Mesendoderm (in vitro differentiated cells): ENCODE results near the gene GOLGA8A.

ENCODE experiments used
- DNase-seq: peaks from one replicate; pipeline ENCODE4 v3.0.0; 2013
- H2AK5ac ChIP-seq: 2 replicates; pipeline ENCODE4 v1.6.1; 2013; ENCODE audit warnings: low read length, inconsistent platforms
- H2BK120ac ChIP-seq: 2 replicates; pipeline ENCODE4 v1.6.1; 2013; ENCODE audit warnings: low read depth, mild to moderate bottlenecking, low read length, moderate library complexity, mixed read lengths
- H2BK15ac ChIP-seq: replicated peaks from 2 replicates; pipeline ENCODE4 v1.6.1; 2013; ENCODE audit warnings: low read depth, mild to moderate bottlenecking, moderate library complexity
- H2BK5ac ChIP-seq: 2 replicates; pipeline ENCODE4 v1.6.1; 2013; ENCODE audit warnings: low read length, inconsistent platforms
- H3K18ac ChIP-seq: 2 replicates; pipeline ENCODE4 v1.6.1; 2013; ENCODE audit warnings: mild to moderate bottlenecking, low read length, mixed read lengths
- H3K23ac ChIP-seq: one replicate; pipeline ENCODE4 v1.6.1; 2013; ENCODE audit warnings: low read length
- H3K27ac ChIP-seq: 2 replicates; pipeline ENCODE4 v1.5.1; 2013; ENCODE audit warnings: low read depth, mild to moderate bottlenecking, inconsistent platforms, low read length, moderate library complexity
- H3K27me3 ChIP-seq: 2 replicates; pipeline ENCODE4 v1.6.1; 2013; ENCODE audit warnings: low read length, control low read depth, mild to moderate bottlenecking, inconsistent platforms; ENCODE audit not compliant: insufficient read depth, poor library complexity
- H3K36me3 ChIP-seq: 2 replicates; pipeline ENCODE4 v1.6.1; 2013; ENCODE audit warnings: low read length, inconsistent platforms; ENCODE audit not compliant: control insufficient read depth, insufficient read depth
- H3K4ac ChIP-seq: one replicate; pipeline ENCODE4 v1.6.1; 2013; ENCODE audit warnings: low read depth, mild to moderate bottlenecking, low read length, moderate library complexity
- H3K4me1 ChIP-seq: 2 replicates; pipeline ENCODE4 v1.6.1; 2013; ENCODE audit warnings: low read depth, low read length, inconsistent platforms; ENCODE audit not compliant: control insufficient read depth
- H3K4me2 ChIP-seq: 2 replicates; pipeline ENCODE4 v1.6.1; 2013; ENCODE audit warnings: low read length
- H3K4me3 ChIP-seq: 2 replicates; pipeline ENCODE4 v1.5.1; 2013; ENCODE audit warnings: mild to moderate bottlenecking, low read length
- H3K56ac ChIP-seq: one replicate; pipeline ENCODE4 v1.6.1; 2013; ENCODE audit warnings: low read length
- H3K79me1 ChIP-seq: 2 replicates; pipeline ENCODE4 v1.6.1; 2013; ENCODE audit warnings: low read length, inconsistent platforms
- H3K79me2 ChIP-seq: 2 replicates; pipeline ENCODE4 v1.6.1; 2013; ENCODE audit warnings: mild to moderate bottlenecking, low read length; ENCODE audit not compliant: control insufficient read depth, insufficient read depth
- H3K9ac ChIP-seq: 2 replicates; pipeline ENCODE4 v1.6.1; 2013; ENCODE audit warnings: low read length, inconsistent platforms
- H4K5ac ChIP-seq: one replicate; pipeline ENCODE4 v1.6.1; 2013; ENCODE audit warnings: low read length
- H4K8ac ChIP-seq: one replicate; pipeline ENCODE4 v1.6.1; 2013; ENCODE audit warnings: low read depth, mild to moderate bottlenecking, control low read depth, low read length, moderate library complexity
- WGBS: extraction: QIAGEN DNeasy Blood & Tissue Kit; methylation state at CpG from one replicate; pipeline ENCODE4 v1.1.7; 2013; ENCODE audit warnings: low lambda C conversion rate, missing lambda C conversion rate; ENCODE audit not compliant: insufficient coverage; ENCODE audit errors: extremely low coverage; 5-methylcytosine and 5-hydroxymethylcytosine counted together

Gene GOLGA8A

DNA sequence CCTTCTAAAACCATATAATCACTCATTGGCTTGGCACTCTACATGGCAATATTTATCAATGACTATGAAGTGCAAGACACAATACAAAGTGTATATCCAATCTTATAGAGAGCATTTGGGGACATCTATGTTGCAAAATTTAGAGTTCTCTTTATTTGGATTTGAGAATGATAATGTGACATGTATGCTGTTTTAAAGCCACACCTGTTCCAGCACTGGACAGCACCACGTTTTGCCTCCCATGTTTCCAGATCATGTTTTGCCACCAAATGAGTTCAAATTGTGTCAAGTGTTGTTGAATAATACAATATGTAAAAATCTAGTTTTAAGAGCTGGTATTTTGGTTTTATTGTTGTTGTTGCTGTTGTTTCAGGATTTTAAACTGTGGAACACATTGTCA, 33.3 kb upstream of the GOLGA8A start:
- Histone ChIP-seq H2BK120ac (no peak overlapping the region), H3K4me1 (no peaks in the 10 kb centered on the region), H3K4me2 (no peak overlapping the region), H2AK5ac (no peak overlapping the region), H4K5ac (no peak overlapping the region), H2BK15ac (no peak overlapping the region), H3K27me3 (no peaks in the 10 kb centered on the region), H3K36me3 (no peaks in the 10 kb centered on the region), H3K79me1 (no peaks in the 10 kb centered on the region), H3K27ac (no peak overlapping the region), H4K8ac (no peak overlapping the region), H3K4me3 (no peak overlapping the region), H3K4ac (no peak overlapping the region), H3K18ac (no peak overlapping the region), H3K79me2 (no peaks in the 10 kb centered on the region), H2BK5ac (no peak overlapping the region), H3K23ac (no peak overlapping the region), H3K9ac (no peak overlapping the region), H3K56ac (no peak overlapping the region)
- no CpG with 5 or more reads among the region's 1 CpG for WGBS
- no peak for DNase-seq

DNA sequence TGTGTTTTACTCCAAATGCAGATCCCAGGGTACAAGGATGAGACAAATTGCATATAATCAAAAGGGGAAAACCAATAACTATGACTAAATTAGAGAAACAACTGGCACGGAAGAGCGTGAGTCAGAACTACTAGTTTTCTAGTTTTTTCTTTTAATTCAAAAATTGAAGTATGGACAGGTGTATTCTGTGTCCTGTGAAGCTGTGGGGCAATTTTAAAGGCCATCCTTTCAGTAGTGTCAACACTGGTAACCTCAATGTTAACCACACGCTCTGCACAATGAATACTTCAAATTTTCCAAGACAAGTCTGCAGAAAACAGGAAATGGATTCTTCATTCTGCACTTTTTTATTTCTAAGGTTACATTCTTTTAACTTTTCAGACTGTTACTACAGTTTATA, 32.5 kb upstream of the GOLGA8A start:
- Histone ChIP-seq H3K27me3 (no peaks in the 10 kb centered on the region), H3K27ac (no peak overlapping the region), H3K4me1 (no peaks in the 10 kb centered on the region), H4K8ac (no peak overlapping the region), H3K4ac (no peak overlapping the region), H3K23ac (no peak overlapping the region), H2BK120ac (no peak overlapping the region), H3K18ac (no peak overlapping the region), H3K4me2 (no peak overlapping the region), H3K9ac (no peak overlapping the region), H2AK5ac (no peak overlapping the region), H4K5ac (no peak overlapping the region), H3K79me2 (no peaks in the 10 kb centered on the region), H2BK5ac (no peak overlapping the region), H3K79me1 (no peaks in the 10 kb centered on the region), H3K4me3 (no peak overlapping the region), H3K36me3 (no peaks in the 10 kb centered on the region), H2BK15ac (no peak overlapping the region), H3K56ac (no peak overlapping the region)
- no peak for DNase-seq
- WGBS: no CpG with 5 or more reads among the region's 3 CpGs

DNA sequence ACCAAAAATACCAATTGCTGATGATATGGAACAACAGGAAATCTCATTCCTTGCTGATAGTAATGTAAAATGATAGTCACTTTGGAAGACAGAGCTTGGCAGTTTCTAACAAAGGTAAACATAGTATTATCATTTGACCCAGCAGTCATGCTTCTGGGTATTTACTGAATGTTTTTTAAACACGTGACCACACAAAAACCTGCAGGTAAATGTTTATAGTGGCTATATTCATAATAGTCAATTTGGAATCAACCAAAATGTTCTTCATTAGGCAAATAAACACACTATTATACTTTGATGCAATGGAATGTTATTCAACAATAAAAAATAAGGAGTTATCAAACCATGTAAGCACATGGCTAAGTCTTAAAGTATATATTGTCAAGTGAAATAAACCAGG, 24.1 kb upstream of the GOLGA8A start:
- Histone ChIP-seq H3K27me3 (no peaks in the 10 kb centered on the region), H3K4ac (no peak overlapping the region), H3K23ac (no peak overlapping the region), H3K79me2 (no peaks in the 10 kb centered on the region), H3K9ac (no peak overlapping the region), H3K27ac (no peak overlapping the region), H3K4me2 (no peak overlapping the region), H4K8ac (no peak overlapping the region), H3K18ac (no peak overlapping the region), H3K4me1 (no peaks in the 10 kb centered on the region), H2BK120ac (no peak overlapping the region), H3K36me3 (no peaks in the 10 kb centered on the region), H3K4me3 (no peak overlapping the region), H4K5ac (no peak overlapping the region), H2AK5ac (no peak overlapping the region), H2BK5ac (no peak overlapping the region), H2BK15ac (no peak overlapping the region), H3K56ac (no peak overlapping the region), H3K79me1 (no peaks in the 10 kb centered on the region)
- WGBS: no CpG with 5 or more reads among the region's 1 CpG
- DNase-seq: no peak

DNA sequence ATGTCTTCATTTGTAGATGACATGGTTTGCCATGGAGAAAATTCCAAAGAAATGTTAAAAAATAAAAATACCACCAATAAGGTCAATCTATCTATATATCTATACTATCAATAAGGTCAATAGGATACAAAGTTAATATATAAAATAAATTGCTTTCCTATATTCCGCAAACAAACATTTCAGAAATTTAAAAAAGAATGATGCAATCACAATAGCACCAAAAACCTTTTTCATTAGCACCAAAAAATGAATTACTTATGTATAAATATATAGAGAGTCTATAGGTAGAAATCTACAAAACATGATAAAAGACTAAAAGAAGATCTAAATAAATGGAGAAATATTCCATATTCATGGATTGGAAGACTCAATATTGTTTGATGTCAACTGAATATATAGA, 22.8 kb upstream of the GOLGA8A start:
- no peak overlapping the region for H2BK5ac ChIP-seq
- no peak overlapping the region for H3K18ac ChIP-seq
- H3K27ac ChIP-seq: no peak overlapping the region
- no peaks in the 10 kb centered on the region for H3K79me1 ChIP-seq
- no peak overlapping the region for H2BK120ac ChIP-seq
- H3K27me3 ChIP-seq: no peaks in the 10 kb centered on the region
- WGBS: no CpG with 5 or more reads among the region's 1 CpG
- no peak for DNase-seq
- H3K56ac ChIP-seq: no peak overlapping the region
- H3K4me3 ChIP-seq: no peak overlapping the region
- H4K5ac ChIP-seq: no peak overlapping the region
- no peak overlapping the region for H2BK15ac ChIP-seq
- H3K4me2 ChIP-seq: no peak overlapping the region
- no peak overlapping the region for H3K23ac ChIP-seq
- H3K79me2 ChIP-seq: no peaks in the 10 kb centered on the region
- no peak overlapping the region for H3K9ac ChIP-seq
- H3K4me1 ChIP-seq: no peaks in the 10 kb centered on the region
- H4K8ac ChIP-seq: no peak overlapping the region
- H2AK5ac ChIP-seq: no peak overlapping the region
- H3K36me3 ChIP-seq: no peaks in the 10 kb centered on the region
- H3K4ac ChIP-seq: no peak overlapping the region

DNA sequence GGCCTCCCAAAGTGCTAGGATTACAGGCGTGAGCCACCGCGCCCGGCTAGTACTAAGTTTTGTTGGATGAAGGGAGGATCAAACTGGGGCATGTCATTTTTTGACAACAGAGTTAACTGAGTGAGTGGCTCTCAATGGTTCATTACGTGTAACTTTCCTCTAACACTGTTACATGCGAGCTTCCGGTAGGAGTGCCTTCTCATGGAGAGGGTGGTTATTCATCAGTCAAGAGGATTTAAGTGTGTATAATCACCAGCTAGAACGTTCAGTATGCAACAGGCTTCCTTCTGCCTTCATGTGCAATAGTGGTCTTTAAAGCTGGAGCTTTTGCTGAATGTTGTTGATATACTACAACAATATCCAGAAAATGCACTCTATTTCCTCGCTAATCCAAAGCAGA, 19.1 kb upstream of the GOLGA8A start:
- Histone ChIP-seq H4K5ac (no peak overlapping the region), H3K4ac (no peak overlapping the region), H4K8ac (no peak overlapping the region), H3K36me3 (no peaks in the 10 kb centered on the region), H3K18ac (no peak overlapping the region), H3K27me3 (no peaks in the 10 kb centered on the region), H2BK120ac (no peak overlapping the region), H2BK5ac (no peak overlapping the region), H3K9ac (no peak overlapping the region), H3K27ac (no peak overlapping the region), H2BK15ac (no peak overlapping the region), H2AK5ac (no peak overlapping the region), H3K4me3 (no peak overlapping the region), H3K23ac (no peak overlapping the region), H3K56ac (no peak overlapping the region), H3K79me2 (no peaks in the 10 kb centered on the region), H3K4me1 (no peaks in the 10 kb centered on the region), H3K4me2 (no peak overlapping the region), H3K79me1 (no peaks in the 10 kb centered on the region)
- no CpG with 5 or more reads among the region's 9 CpGs for WGBS
- no peak for DNase-seq

DNA sequence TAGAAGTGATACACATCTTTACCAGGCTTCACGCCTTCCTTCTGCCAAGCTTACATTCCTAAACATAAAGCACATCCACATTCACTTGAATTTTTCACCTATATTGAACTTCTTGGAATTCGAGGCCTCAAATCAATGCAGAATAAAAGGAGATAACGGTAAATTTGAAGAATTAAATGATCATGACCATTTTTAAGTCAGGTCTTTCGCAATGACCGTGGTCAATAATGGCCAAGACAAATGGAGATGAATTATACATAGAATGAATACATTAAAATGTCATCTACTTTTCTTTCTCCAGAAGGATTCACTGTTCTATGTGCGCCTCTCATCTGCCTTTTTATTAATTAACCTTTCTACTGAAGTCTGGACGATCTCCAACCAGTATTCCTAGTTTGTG, 5.3 kb upstream of the GOLGA8A start:
- Histone ChIP-seq H3K18ac (no peak overlapping the region), H4K5ac (no peak overlapping the region), H2BK5ac (no peak overlapping the region), H3K4me1 (no peaks in the 10 kb centered on the region), H2AK5ac (no peak overlapping the region), H2BK120ac (no peak overlapping the region), H3K4me3 (no peak overlapping the region), H3K23ac (no peak overlapping the region), H3K36me3 (no peaks in the 10 kb centered on the region), H3K9ac (no peak overlapping the region), H3K4me2 (no peak overlapping the region), H3K79me1 (no peaks in the 10 kb centered on the region), H3K56ac (no peak overlapping the region), H3K27me3 (peaks cover 2% of the 10 kb centered on the region), H3K27ac (no peak overlapping the region), H4K8ac (no peak overlapping the region), H2BK15ac (no peak overlapping the region), H3K79me2 (no peaks in the 10 kb centered on the region), H3K4ac (no peak overlapping the region)
- peak; percentile 3 for DNase-seq
- WGBS: no CpG with 5 or more reads among the region's 7 CpGs
